Pons (tissue), 1 donor: Measurements from ENCODE around the gene MMADHC.

Source experiments
- DNase-seq: peaks from one replicate; pipeline ENCODE4 v3.0.0-alpha.2; 2016; ENCODE audit warnings: low spot score

MMADHC gene

GRCh38 chr2:149556452-149556851 lies 31.1 kb downstream of the MMADHC start:
- no peak for DNase-seq

DNA sequence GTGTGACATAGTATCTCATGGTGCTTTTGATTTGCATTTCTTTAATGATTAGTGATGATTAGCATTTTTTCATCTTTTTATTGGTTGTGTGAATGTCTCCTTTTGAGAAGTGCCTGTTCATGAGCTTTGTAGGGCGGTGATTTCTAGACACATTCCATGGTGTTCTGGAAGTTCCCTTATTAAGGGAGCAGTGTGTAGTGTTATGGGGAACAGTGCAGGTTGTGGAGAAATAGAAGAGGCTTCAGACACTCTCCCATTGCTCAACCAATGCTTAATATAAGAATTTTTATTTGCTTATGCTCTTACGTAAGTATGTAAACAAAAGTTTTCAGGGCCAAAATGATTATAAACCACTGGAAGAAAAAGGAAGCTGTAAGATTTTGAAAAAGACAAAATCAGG lies 34.7 kb downstream of the MMADHC start:
- no peak for DNase-seq

- no peak for DNase-seq
These were observed 35.3 kb downstream of the MMADHC start for GRCh38 chr2:149552226-149552625.

- no peak for DNase-seq
These were observed 42.9 kb downstream of the MMADHC start for GRCh38 chr2:149544692-149545091.

DNA sequence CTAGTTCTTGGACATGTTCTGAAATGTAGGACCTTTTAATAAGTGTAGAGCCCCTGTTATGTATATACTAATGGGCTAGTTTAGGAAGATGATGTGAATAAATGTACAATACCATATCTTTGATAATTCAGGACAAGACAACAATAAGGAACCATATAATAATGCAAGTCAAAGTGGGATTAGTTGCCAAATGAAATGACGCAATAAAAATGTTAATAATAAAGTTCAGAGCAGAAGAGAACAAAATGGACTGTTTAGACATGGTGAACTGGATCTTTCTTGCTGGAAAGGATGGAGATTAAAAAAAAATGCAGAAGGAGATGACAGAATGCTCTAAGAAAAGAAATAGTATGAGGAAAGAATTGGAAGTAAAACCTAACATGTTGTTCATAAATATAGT lies 43.7 kb downstream of the MMADHC start:
- DNase-seq, result no peak

- DNase-seq, result no peak
These were observed 47.4 kb downstream of the MMADHC start for GRCh38 chr2:149540138-149540537.

- DNase-seq, result no peak
These were observed 49.3 kb downstream of the MMADHC start for GRCh38 chr2:149538138-149538833.

- DNase-seq, result no peak
These were observed 50.4 kb downstream of the MMADHC start for GRCh38 chr2:149537092-149537726.

GRCh38 chr2:149536649-149537048 lies 50.9 kb downstream of the MMADHC start:
- no peak for DNase-seq

DNA sequence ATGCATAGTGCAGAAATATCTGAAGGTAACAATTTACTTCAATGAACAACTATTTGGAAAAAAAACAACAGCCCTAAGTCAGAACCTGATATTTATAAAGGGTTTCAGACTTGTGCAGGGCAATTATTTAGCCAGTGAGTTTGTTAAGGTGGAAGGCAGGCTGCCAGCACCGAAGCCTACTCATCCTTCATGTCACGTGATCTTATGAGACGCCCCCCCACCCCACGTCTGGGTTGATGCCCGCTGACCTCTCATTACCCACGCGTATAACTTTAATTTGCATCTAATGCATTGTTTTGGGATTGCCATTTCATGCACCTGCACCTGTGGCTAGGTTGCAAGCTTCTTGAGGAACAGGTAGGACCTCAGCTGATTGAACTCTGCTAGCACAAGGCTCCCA lies 52.9 kb downstream of the MMADHC start:
- no peak for DNase-seq

- DNase-seq, result no peak
These were observed 58.6 kb downstream of the MMADHC start for GRCh38 chr2:149528983-149529382.

DNA sequence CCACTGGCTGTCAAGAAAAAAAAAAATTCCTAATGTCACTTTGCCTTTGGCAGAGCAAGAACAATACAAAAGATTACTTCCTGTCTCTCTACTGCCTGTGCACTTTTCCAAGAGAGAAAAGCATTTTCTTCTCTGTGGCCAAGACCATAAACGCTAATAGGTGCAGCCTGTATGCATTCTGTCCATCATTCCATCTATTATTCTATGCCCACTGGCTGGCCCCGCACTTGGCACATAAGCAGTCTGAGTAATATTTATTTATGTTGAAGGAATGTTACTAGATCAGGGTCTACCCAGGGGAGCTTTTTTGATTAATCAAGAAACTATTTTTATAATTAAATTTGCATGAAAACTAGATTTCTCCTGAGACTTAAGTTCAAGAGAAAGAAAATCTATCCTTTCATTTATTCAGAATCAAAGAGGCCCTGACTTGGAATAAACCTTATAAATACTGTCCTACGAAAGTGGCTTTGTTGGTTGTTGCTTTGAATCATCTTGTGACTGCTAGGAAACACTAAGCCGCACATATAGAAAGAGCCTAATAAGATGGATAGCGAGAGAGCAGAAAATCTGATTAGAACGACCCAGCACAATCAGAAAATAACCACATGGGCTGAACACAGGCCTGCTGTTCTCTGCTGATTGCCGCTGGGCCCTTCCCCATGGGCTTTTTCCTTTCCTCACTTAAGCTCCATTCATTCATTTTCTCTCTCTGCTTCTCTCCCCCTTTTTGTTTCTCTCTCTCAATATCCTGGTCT lies 59.4 kb downstream of the MMADHC start:
- no peak for DNase-seq

GRCh38 chr2:149526689-149527088 lies 60.9 kb downstream of the MMADHC start:
- no peak for DNase-seq

- DNase-seq, result no peak
These were observed 62.3 kb downstream of the MMADHC start for GRCh38 chr2:149525323-149525722.
